OCI-LY1 (cell line): ENCODE measurements around the gene SLC10A4.

ENCODE experiments used
- CTCF ChIP-seq: fragments of 200-600 bp; sonication (generic), shearing (Covaris generic); IDR thresholded peaks from 2 replicates; pipeline ENCODE4 v1.5.1; 2017; ENCODE audit warnings: mild to moderate bottlenecking, antibody characterized with exemption, low read length, moderate library complexity, mixed read lengths
- EZH2 ChIP-seq: fragments of 200-600 bp; sonication (generic), shearing (Covaris generic); IDR thresholded peaks from 2 replicates; pipeline ENCODE4 v1.8.0; 2017; ENCODE audit warnings: borderline replicate concordance, mixed run types, mild to moderate bottlenecking, antibody characterized with exemption, low read length, moderate library complexity, mixed read lengths

- TF ChIP-seq CTCF: no peak
- no peak for TF ChIP-seq EZH2
These were observed 32.4 kb upstream of the SLC10A4 start for GRCh38 chr4:48450740-48451139.
